ENCODE results near the gene RALGPS1.

RALGPS1 gene

GRCh38 chr9:126957687-126958053, 43.1 kb downstream of the RALGPS1 start:
- DNase-seq, result no peak

- DNase-seq, result no peak
Observed at GRCh38 chr9:126959336-126959735, 44.8 kb downstream of the RALGPS1 start.

DNA sequence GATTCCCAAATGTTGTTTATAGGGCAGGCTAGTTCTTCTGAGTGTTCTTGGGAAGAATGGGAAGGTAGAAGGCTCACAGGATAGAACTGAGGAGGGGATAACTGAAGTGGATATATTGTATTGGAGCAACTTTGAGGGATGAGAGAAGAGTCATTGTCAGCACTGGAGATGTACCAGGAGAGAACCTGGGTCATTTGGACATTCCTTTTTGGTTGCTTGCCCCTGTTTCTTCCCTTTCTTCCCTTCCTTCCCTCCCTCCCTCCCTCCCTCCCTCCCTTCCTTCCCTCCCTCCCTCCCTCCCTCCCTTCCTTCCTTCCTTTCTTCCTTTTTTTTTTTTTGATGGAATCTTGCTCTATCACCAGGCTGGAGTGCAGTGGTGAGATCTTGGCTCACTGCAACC, 45.3 kb downstream of the RALGPS1 start:
- DNase-seq, result no peak

DNA sequence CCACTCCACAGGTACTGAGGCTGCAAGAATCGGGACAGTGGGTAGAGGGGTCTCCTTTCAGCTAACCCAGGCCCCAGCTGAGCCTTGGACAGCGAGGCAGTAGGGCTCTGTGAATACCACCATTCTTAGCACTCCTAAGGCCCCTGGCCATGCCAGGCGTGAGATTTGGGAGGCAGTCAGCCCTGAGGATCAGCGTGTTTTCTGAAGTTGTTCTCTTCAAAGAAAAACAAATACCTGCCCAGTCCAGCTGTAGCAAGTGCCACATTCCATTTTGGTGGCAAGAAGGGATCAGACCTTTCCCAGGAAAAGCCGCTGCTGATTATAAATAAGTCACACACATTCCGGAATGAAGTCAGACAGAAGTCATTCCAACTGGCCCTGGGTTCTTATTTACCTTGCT, 47.8 kb downstream of the RALGPS1 start:
- DNase-seq, result no peak

DNA sequence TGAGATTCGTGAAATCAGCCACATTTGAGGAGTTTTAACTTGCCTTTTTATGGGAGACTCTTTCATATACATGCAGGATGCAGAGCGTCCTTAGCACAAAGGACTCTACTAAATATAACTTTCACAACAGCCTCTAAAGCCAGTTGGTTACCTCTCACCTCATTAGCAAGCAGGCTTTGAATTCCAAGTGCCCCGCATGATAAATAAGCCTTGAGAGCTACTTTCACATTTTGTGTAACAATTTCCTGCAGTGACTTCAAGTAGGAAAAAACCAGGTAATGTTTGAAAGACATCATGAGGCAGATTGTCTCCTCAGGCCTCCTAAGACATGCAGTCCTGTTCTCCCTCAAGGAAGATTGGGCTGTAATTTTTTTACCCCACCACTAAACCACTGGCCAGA, 50.5 kb downstream of the RALGPS1 start:
- DNase-seq, result no peak

GRCh38 chr9:126965541-126966428, 51.2 kb downstream of the RALGPS1 start:
- peak; percentile 36 for DNase-seq

GRCh38 chr9:126971261-126971660, 56.7 kb downstream of the RALGPS1 start:
- DNase-seq, result no peak

DNA sequence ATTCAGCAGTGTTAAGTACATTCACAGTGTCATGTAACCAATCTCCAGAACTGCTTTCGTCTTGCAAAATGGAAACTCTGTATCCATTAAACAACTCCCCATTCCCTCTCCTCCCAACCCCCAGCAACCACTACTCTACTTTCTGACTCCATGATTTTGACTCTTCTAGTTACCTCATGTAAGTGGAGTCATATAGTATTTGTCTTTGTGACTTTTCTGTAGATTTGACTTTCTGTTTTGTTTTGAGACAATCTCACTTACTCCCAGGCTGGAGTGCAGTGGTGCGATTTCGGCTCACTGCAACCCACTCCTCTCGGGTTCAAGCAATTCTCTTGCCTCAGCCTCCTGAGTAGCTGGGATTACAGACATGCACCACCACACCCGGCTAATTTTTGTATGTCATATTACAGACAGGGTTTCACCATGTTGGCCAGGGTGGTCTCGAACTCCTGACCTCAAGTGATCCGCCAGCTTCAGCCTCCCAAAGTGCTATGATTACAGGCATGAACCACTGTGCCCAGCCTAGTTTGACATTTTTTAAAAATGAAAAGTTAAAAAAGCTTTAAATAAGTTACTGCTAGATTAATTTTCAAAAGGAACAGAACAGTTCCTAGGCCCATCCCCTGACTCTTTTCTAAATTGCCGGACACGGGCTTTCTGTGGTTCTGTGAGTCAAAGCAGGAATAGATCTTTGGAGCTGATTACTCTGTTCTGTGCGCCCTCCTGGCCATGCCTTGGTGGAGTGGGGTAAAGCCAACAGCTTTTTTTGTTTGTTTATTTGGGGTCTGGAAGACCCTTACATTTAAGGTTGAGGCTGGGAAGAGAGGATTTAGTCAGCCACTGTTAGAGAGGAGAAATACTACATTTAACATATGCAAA, 59.3 kb downstream of the RALGPS1 start:
- no peak for DNase-seq

- no peak for DNase-seq
Observed at GRCh38 chr9:126974594-126974993, 60.0 kb downstream of the RALGPS1 start.

DNA sequence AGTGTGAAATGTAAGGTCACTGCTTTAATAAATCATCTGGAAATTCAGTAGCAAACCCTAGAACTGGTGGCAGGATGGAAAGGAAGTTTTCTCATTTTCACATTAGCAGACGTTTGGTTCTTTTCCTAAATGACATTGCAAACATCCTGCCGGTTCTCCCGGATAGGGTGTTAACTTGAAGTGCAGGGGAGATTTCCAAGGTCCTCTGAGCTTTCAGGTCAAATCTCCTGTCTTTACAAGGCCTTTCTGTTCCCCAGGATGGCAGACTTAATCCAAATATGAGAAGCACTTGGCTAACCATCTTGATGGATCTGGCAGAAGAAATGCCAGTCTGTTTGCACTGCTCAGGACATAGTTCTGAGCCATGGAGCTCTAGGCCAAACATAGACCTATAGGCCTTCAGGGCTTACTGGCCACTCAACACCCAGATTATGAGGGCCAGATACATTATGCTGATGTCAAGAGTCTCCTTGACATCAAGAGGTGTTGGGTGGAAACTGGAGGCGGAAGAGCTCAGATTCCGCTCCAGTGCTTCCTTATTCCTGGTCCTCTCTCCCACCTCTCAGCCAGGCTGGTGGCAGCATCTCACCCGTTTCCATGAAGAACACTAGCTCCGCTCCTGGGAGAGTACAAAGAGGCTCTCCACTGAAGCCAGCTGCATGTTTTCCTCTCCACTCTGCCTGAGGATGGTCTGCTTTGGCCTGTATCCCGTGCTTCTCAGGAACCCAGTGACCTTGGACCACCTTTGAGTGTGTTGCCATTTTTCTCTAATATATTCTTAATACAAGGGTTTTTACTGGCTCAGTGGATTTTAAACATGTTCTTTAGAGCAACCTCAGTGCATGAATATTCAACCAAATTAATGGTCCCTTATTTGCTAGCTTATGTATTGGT, 61.0 kb downstream of the RALGPS1 start:
- DNase-seq, result no peak

DNA sequence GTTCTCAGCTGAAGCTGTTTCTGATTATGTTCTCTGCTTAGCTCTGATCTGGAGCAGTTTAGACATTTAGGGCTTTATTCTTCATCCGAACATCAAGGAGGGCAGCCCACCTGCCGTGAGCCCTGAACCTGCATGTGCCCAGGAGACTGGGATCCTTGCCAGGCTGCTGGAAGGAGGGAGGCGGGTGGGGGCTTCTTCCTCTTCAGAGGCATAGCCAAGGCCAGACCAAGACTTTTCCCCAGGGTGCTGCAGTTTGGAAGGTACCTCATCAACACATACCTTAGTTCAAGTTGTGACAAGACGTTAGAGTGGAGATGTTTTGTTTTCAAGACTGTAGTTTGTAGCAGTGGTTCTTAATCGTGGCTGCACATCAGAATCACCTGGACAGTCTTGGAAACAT, 64.9 kb downstream of the RALGPS1 start:
- no peak for DNase-seq

GRCh38 chr9:126980231-126980630, 65.6 kb downstream of the RALGPS1 start:
- no peak for DNase-seq

DNA sequence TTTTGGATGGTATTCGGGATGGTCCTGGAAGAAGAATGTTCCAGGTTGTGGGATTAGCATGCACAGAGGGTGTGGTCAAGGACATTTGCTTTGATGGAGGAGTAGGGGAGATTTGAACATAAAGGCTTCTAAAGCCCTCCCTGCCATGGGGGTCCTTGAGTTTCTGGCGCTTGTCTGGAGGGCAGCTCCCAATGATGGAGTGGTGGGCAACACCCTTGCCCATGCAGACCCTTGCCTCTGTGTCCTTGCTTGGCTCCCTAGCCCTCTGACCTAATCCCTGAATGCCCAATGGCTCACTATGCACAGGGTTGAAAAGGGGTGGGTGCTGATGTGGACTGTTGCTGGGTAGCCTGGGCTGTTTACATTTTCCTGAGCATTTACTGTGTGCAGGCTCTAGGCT, 66.6 kb downstream of the RALGPS1 start:
- DNase-seq, result no peak

DNA sequence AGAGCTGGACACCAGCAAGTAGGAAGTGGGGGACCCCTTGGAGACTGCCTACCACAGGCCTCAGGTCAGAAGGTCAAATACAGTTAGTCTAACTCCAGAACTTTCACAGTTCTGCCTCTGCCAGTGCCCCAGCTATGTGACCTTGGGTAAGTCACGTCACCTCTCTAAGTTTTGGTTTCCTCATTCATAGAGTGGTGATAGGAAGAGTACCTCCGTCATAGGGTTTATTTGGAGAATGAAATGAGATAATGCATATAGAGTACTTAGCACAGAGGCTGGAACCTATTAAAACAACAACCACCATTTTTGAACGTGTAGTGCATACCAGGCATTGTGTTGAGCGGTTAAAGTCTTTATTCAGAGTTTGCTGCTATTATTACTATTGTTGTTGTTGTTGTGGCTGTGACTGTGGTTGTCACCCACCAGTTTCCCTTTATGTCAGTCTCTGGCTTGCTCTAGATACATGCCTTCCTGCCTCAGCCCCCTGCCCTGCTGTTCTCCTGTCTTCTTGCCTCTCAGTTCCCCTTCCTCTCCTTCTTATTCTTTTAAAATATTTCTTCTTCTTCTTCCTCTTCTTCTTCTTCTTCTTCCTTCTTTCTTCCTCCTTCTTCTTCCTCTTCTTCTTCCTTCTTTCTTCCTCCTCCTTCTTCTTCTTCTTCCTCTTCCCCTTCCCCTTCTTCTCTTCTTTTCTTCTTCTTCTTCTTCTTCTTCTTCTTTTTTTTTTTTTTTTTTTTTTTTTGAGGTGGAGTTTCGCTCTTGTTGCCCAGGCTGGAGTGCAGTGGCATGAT, 67.8 kb downstream of the RALGPS1 start:
- DNase-seq, result no peak

GRCh38 chr9:126983767-126984166, 69.2 kb downstream of the RALGPS1 start:
- DNase-seq, result no peak

DNA sequence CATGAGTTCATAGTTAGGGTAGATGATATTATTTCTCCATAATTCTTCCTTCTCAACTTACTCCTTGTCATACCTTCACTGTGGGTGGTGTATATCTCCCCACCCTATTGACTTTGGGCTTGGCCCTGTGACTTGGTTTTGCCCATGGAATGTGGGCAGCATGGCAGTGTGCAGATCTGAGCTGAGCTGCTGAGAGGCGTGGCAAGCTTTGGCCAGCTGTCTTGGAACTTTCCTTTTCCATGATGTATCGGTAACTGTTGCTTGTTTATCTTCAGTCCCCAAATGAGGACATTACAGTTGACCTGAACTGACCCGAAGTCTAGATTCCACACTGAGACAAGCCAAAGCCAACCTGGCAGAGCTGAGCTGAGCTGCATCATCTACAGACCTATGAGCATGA, 70.4 kb downstream of the RALGPS1 start:
- DNase-seq, result no peak

DNA sequence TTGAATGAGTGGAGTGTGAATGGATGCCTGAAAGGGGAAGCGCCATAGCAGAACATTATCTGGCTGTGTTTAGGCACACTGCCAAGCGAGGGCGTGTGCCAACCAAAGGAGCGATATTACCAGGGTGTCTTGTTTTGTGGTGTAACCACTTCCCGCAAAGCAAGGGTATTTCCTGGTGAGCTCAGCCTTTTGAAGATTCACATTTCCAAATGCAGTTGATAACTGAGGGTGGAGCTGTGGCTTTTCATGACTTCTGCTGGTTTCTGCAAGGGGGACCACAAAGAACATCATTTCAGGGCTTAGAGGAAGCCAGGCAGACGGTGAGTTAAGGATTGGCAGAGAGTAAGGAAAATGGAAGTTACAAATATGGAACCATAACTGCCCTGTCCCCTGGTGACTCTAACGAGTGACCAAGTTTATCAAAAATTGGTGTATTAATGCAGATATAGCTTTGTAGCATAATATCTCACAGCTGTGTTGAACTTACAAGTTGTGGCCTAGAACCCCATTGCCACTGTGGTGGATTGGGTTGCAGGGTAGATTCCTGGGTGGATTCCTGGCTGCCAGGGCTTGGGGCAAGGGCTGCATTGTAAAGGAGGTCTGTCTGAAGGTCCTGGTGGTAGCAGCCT, 71.4 kb downstream of the RALGPS1 start:
- peak; percentile 71 for DNase-seq

DNA sequence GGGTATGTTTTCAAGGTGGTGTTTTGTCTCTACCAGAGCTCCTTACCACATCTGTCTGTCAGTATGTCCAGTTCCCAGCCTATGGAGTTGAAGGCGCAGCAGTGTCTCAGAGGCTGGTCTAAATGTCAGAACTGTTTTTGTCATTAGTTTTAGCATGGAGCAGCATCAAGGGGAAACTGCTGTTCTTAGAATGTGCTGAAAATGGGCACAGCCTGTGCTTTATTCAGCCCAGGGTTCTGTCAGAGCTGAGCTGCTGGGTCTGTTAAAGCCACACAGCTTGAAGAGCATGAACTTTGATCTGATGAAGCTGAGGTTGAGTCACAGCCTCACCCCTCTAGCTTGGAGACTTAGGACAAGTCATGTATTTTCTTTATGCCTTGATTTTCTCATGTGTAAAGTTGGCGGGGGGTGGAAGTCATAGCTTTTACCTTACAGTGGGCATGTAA, 71.9 kb downstream of the RALGPS1 start:
- DNase-seq, result peak; percentile 12

DNA sequence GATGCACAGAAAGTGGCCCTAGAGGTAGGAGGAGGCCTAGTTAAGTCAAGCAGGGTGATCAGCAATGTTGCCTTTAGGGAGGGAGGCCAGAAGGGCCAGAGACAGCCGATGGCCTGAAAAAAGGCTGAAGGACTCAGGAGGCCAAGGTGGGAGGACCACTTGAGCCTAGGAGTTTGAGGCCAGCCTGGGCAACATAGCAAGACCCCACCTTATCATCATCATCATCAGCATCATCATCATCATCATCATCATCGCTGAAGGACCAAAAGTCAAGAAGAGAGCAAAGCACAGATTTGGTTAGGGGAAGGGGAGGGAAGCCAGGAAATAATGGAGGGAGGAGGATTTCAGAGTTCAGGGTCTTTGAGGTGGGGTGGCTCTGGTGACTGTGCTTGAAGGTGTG, 74.3 kb downstream of the RALGPS1 start:
- no peak for DNase-seq

- DNase-seq, result no peak
Observed at GRCh38 chr9:126989847-126990842, 75.6 kb downstream of the RALGPS1 start.

All from activated T-cell treated with anti-CD3 and anti-CD28 coated beads for 4 hours (primary cell).